Measurements from ENCODE around the gene SF3B2. TPM values are rescaled to one million over a fixed set of nuclear protein-coding genes. Genes with fewer than 3 reads are reported as not detected.
A peak's percentile ranks its signal among the peaks of the same experiment; 100 is the strongest.
"Not testable (repeated sequence)": the region's sequence is repeated elsewhere in the genome, so short reads cannot be mapped to it uniquely, and the experiment has no call there.

The SF3B2 gene
- total RNA-seq, 1 donor from 2014 or later: 71.8 TPM

GRCh38 chr11:66014804-66015453 lies 37.2 kb upstream of the SF3B2 start:
- DNase-seq (ENCODE audit: missing footprints) (no peak), ATAC-seq (no peak)
- intact Hi-C loops (cut with DNase I): no loop called here

- DNase-seq (ENCODE audit: missing footprints) (no peak), ATAC-seq (peak; percentile 65)
- intact Hi-C loops (cut with DNase I): no loop called here
Observed at GRCh38 chr11:66015454-66015881, 36.7 kb upstream of the SF3B2 start.

DNA sequence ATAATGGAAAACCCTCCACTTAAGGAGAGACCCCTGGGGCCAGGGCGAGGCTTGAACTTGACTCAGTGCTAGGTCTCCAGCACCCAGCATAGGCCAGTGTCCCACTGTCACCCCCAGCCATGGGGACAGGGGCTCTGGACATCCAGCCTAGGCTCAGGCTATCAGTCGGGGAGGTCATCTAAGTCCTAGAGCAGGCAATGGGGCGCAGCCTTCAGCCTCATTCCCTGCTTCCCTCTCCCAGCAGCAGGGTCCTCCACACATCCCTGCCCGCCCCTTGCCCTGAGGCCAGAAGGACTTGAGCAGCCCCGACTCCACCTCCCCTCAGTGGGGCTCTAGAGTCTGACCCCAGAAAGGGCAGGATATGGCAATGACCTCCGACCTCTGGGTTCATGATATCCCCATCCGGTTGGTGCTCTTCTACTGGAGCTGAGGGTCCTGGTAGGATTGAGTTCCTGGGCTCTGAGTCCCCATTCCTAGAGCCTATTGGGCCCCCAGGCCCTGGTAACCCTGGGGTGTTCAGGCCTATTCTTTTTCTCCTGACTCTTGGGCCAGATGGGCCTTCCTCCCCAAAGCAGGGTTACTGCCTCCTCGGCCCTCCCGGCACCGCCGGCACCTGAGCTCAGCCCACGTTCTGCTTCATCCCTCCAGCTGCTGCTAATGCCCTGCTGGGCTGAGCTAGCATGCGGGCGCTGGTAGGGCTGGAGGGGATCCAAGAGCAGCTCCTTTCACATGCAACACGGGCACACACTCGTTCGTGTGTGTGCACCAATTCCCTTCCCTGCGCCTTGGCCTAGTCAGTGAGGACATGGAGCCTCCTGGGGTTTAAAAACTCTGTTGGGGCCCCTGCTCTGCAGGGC lies 36.0 kb upstream of the SF3B2 start:
- ATAC-seq (no peak), DNase-seq (ENCODE audit: missing footprints) (no peak)
- intact Hi-C loops (cut with DNase I): no loop called here

DNA sequence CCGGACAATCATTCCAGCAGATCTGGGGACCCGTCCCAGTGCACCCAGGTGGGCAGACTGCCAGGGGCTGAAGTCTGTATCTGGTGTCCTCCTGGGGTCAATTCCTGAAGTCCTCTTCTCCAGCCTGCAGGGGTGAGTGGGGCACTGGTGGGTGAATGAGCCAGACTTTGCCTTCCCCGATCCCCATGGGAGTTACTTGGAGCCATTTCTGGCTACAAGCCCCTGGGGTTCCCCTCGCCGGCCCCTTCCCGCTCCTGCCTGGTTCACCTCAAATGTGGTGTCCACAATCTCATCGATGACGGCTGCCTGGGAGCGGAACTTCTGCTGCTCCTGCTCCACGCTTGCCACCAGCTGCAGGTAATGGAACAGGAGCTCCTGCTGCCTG lies 35.4 kb upstream of the SF3B2 start:
- no peak for ATAC-seq
- intact Hi-C loops (cut with DNase I): no loop called here
- DNase-seq (ENCODE audit: missing footprints): no peak

DNA sequence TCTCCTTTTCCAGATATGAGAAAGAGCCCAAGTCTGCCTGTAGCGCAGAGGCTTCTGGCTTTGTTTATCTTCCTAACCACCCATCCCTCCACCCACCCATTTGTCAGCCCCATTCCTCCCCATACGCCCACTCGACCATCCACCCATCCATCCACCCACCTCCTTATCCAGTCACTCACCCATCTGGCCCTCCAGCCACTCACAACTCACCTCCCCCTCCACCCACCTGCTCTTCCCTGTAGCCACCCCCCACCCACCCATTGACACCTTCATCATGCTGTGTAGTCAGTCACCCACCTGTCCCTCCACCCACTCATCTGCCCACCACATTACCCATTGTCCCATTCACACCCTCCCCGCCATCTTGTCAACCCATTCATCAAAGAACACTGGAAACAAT lies 34.8 kb upstream of the SF3B2 start:
- no peak for ATAC-seq
- intact Hi-C loops (cut with DNase I): no loop called here

DNA sequence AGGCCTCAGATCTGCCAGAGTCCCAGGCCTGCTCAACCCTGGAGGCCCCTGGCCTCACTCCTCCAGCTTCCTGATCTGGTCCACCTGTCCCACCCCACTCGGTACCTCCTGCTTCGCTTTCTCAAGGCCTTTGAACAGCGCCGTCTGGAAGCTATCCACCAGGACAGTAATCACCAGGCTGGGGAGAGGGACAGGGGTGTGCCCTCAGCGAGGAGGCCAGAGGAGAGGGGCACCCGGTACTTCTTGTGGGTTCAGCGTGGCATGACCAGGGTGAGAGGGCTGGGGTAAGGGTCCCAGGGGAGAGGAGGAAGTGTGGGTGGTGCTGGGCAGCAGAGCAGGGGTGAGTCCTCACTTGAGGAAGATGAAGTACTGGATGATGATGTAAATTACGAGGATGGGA lies 32.0 kb upstream of the SF3B2 start:
- ATAC-seq (no peak), DNase-seq (ENCODE audit: missing footprints) (no peak)
- intact Hi-C loops (cut with DNase I): no loop called here

More for the DNA sequence above, 34.8 kb upstream of the SF3B2 start:
- no peak for DNase-seq (ENCODE audit: missing footprints)

DNA sequence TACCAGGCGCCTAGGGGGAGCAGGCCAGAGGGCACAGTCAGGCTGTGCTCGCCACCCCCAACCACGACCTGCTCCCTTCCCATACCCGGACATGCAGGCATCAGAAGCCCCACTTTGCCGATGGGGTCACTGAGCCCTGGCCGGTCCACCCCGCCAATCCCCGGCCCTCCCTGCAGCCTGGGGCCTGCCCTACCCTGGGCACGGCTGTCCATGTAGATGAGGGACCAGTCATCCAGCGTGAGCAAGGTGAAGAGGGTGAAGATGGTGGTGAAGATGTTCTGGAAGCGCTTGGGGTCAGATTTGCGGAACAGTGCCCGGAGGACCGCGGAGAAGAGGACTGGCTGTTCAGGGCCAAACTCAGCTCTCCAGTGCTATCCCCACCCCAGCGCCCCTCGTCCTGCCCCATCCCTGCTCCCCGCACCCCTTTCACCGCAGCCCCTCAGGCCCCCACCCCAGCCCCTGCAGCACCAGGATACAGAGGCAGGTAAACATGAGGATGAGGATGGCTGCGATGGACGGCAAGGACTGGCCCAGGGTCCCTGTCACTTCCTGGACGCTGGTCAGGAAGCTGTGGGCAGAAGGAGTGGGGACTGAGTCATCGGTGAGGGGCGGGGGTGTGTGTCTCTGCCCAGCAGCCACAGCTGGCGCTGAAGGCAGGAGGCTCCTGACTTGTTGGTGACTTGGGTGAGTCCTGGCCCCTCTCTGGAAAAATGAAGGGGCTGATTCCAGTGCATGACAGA lies 31.4 kb upstream of the SF3B2 start:
- ATAC-seq (no peak), DNase-seq (ENCODE audit: missing footprints) (no peak)
- intact Hi-C loops (cut with DNase I): no loop called here

DNA sequence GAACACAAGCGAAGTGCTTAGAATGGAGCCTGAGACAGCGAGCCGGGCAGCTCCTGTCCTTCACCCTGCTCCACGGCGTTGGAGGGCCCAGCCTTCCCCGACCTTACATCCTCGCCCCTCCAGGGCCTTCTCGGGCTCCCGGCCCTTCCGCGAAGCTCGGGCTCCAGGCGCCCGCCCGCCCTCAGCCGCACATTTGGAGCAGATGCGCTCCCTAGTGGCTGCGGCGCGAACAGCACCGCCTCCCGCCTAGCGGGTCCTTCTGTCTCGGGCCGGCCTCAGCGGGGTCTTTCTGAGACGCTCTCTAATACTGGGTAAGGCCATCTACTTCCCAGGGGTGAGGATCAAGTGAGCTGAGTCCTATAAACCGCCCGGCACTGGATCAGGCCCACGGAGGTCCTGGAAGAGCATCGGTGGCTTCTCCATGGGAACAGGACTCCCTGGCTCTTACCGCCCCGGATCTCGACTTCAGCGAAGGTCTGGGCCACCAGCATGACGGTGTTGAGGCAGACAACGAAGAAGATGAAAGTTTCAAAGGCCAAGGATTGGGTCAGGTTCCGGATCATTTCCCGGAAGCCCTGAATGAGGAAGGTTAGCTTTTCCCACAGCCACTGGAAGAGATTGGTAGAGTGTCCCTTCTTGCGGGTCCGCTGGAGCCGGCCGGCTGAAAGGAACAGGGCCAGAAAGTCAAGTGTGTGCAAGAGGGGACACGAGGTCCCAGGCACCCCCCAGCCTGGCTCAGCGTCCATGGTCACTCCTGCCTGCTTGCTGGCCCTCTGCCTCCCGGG lies 29.6 kb upstream of the SF3B2 start:
- ATAC-seq (peak; percentile 72), DNase-seq (ENCODE audit: missing footprints) (peak; percentile 82)
- intact Hi-C loops (cut with DNase I): no loop called here

DNA sequence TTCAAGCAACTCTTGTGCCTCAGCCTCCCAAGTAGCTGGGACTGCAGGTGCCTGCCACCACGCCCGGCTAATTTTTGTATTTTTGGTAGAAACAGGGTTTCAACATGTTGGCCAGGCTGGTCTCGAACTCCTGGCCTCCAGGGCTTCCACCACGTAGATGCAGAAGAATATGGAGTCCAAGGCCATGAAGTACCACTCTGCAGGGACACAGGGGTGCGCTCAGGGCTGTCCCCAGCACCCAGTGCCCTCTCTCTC lies 29.1 kb upstream of the SF3B2 start:
- ATAC-seq; DNase-seq (ENCODE audit: missing footprints); intact Hi-C loops (cut with DNase I): not testable (repeated sequence)

DNA sequence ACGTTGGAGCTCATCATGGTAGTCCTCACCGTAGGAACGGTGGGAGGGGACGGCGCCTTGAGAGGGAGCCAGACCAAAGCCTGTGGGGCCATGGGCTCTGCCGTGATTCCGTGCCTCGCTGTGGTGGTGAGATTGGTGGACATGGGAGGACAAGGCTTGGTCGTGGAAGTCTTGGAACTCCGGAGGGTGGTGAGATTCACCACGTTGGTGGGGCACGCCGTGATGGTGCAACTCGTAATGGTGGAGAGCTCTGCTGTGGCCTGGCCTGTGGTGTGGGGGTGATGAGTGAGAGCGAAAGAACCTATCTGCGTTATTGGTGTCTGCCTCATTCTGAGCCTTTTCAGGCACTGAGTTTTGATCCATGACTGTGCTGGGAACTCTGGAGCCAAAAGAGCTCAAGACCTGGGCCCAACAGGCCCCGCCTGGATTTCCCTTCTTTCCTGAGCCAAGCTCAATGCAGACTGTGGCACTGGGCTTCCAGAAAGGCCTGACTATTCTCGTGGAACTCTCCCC lies 26.1 kb upstream of the SF3B2 start, which contains the start of gene CATSPER1:
TSS of gene CATSPER1 (minus strand) at position 463 of the 513 bp plus-strand sequence. CDS start at position 363, 100 bp downstream.
- DNase-seq (ENCODE audit: missing footprints): no peak
- no peak for ATAC-seq

DNA sequence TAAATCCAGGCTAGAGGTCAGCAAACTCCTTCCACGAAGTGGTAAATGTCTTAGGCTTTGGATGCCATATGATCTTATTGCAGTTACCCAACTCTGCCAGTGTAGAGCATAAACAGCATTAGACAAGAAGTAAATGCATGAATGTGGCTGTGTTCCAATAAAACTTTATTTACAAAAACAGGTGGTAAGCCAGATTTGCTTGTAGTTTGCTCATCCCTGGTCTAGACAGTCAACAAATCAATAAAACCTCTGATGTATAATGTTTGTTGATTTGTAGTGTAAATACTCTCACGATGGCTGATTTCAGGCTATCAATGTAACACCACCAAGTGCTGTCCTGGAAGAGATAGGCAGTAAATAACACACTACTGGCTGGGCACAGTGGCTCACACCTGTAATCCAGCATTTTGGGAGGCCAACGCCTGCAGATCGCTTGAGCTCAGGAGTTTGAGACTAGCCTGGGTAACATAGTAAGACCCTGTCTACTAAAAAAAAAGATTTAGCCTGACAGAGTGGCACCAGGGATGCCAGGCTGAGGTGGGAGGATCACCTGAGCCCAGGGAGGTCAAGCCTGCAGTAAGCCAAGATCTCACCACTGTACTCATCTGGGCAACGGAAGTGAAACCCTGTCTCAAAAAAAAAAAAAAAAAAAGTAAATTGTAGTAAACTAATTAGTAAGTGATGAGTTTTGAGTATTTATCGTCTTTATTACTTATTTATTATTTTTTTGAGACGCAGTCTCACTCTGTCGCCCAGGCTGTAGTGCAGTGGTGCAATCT lies 19.0 kb upstream of the SF3B2 start:
- intact Hi-C loops (cut with DNase I): no loop called here
- DNase-seq (ENCODE audit: missing footprints) (no peak), ATAC-seq (no peak)

More for the DNA sequence above, 26.1 kb upstream of the SF3B2 start, which contains the start of gene CATSPER1:
- intact Hi-C loops (cut with DNase I): no loop called here

GRCh38 chr11:66035653-66036333 lies 16.4 kb upstream of the SF3B2 start:
- DNase-seq (ENCODE audit: missing footprints) (no peak), ATAC-seq (peak; percentile 39)
- intact Hi-C loops (cut with DNase I): no loop called here

DNA sequence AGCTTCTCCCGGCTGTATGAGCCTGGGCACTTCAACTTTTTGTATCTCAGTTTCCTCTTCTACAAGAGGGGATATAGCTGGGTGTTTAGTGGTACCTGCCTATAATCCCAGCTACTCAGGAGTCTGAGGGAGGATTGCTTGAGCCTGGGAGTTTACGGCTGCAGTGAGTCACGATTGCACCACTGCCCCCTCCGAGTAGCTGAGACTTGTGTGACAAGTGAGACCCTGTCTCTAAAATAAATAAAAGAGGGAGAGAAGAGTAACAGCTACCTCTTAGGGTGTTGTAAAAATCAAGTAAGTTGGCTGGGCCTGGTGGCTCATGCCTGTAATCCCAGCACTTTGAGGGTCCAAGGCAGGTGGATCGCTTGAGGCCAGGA lies 15.8 kb upstream of the SF3B2 start:
- intact Hi-C loops (cut with DNase I): no loop called here
- DNase-seq (ENCODE audit: missing footprints) (no peak), ATAC-seq (no peak)

DNA sequence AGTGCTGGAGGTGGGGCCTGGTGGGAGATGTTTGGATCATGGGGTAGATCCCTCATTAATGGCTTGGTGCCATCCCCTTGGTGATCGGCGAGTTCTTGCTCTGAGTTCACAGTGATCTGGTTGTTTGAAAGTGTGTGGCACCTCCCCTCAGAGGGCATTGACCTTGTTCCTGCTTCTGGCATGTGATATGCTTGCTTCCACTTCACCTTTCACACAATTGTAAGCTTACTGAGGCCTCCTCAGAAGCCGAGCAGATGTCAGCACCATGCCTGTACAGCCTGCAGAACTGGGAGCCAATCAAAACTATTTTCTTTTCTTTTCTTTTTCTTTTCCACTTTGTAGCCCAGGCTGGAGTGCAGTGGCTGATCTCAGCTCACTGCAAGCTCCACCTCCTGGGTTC lies 14.8 kb upstream of the SF3B2 start:
- intact Hi-C loops (cut with DNase I): no loop called here
- ATAC-seq: no peak

GRCh38 chr11:66039765-66040164 lies 12.4 kb upstream of the SF3B2 start:
- ATAC-seq (no peak), DNase-seq (ENCODE audit: missing footprints) (no peak)
- intact Hi-C loops (cut with DNase I): no loop called here

More for the DNA sequence above, 14.8 kb upstream of the SF3B2 start:
- DNase-seq (ENCODE audit: missing footprints): no peak

GRCh38 chr11:66042227-66042995 lies 9.8 kb upstream of the SF3B2 start:
- intact Hi-C loops (cut with DNase I): no loop called here
- ATAC-seq (no peak), DNase-seq (ENCODE audit: missing footprints) (no peak)
